HepG2 (cell line): ENCODE results near the gene ZNF217. TPM values are rescaled to one million over a fixed set of nuclear protein-coding genes. Genes with fewer than 3 reads are reported as not detected.

ENCODE experiments used
- AHDC1 ChIP-seq: sonication (generic); formaldehyde crosslinking; IDR thresholded peaks from 2 replicates; pipeline ENCODE4 v1.5.1; 2020; ENCODE audit warnings: mild to moderate bottlenecking, missing genetic modification reagents, borderline replicate concordance
- FOXO1 ChIP-seq: sonication (generic); formaldehyde crosslinking; IDR thresholded peaks from 2 replicates; pipeline ENCODE4 v1.4.0; 2020; ENCODE audit warnings: missing genetic modification reagents
- GABPA ChIP-seq, 2 experiments: IDR thresholded peaks; 2 replicates each; pipeline ENCODE4 v1.6.1; 2011 to 2016; ENCODE audit warnings: low read depth in 2 of 2, low read length in 1 of 2, missing biosample characterization in 1 of 2, missing genetic modification characterization in 1 of 2
- HMGXB3 ChIP-seq: sonication (generic); formaldehyde crosslinking; IDR thresholded peaks from 2 replicates; pipeline ENCODE4 v1.4.0; 2020; ENCODE audit warnings: missing genetic modification reagents, borderline replicate concordance
- MAZ ChIP-seq, 2 experiments: sonication (generic) in 1 of 2; formaldehyde crosslinking in 1 of 2; IDR thresholded peaks; 2 replicates each; pipeline versions ENCODE4 v1.5.0 to v1.6.1; 2012 to 2020; ENCODE audit warnings: low read depth in 2 of 2, mild to moderate bottlenecking in 2 of 2, borderline replicate concordance in 1 of 2, improper control_type of control experiment in 1 of 2, low read length in 1 of 2, missing genetic modification reagents in 1 of 2, moderate library complexity in 1 of 2
- PAWR ChIP-seq: sonication (generic); formaldehyde crosslinking; IDR thresholded peaks from 2 replicates; pipeline ENCODE4 v1.4.0; 2020; ENCODE audit warnings: missing genetic modification reagents, mild to moderate bottlenecking, borderline replicate concordance
- SMYD3 ChIP-seq: sonication (generic); formaldehyde crosslinking; IDR thresholded peaks from 2 replicates; pipeline ENCODE4 v1.8.1; 2023; ENCODE audit warnings: mild to moderate bottlenecking, missing genetic modification reagents
- TSC22D2 ChIP-seq: sonication (generic); formaldehyde crosslinking; IDR thresholded peaks from 2 replicates; pipeline ENCODE4 v1.5.1; 2020; ENCODE audit warnings: missing genetic modification reagents, mild to moderate bottlenecking, borderline replicate concordance
- ZFP1 ChIP-seq: IDR thresholded peaks from 2 replicates; pipeline ENCODE4 v1.6.1; 2016
- ZNF160 ChIP-seq: sonication (generic); formaldehyde crosslinking; IDR thresholded peaks from 2 replicates; pipeline ENCODE4 v1.8.0; 2022; ENCODE audit warnings: mild to moderate bottlenecking, inconsistent platforms, missing genetic modification reagents
- ZNF263 ChIP-seq: sonication (generic); formaldehyde crosslinking; IDR thresholded peaks from 2 replicates; pipeline ENCODE4 v1.4.0; 2020; ENCODE audit warnings: missing genetic modification reagents
- ZNF687 ChIP-seq: sonication (generic); formaldehyde crosslinking; IDR thresholded peaks from 2 replicates; pipeline ENCODE4 v1.5.1; 2020; ENCODE audit warnings: mild to moderate bottlenecking, missing genetic modification reagents, moderate library complexity
- ZNF777 ChIP-seq: sonication (generic); formaldehyde crosslinking; IDR thresholded peaks from 2 replicates; pipeline ENCODE4 v1.4.0; 2020; ENCODE audit warnings: missing genetic modification reagents
- polyA plus RNA-seq, 8 experiments: library from polyadenylated mRNA; depleted of rRNA in 3 of 8; stranded (reverse) in 7 of 8; unstranded in 1 of 8; fragments of >200 nt; fragmentation: Illumina TruSeq in 4 of 8; extraction: Trizol in 4 of 8; gene quantifications; 2 replicates each; pipeline versions ENCODE4 v1.2.1 to v1.2.3, GENCODE V29; 2011 to 2016; ENCODE audit warnings: low read depth in 4 of 8, missing spikeins in 1 of 8, mixed read lengths in 1 of 8; ENCODE audit not compliant: insufficient read depth in 1 of 8
- total RNA-seq, 5 experiments: library from RNA; depleted of rRNA; stranded (reverse); fragments of >200 nt; fragmentation: Illumina TruSeq; extraction: Trizol; gene quantifications; 2 replicates each; pipeline ENCODE4 v1.2.3, GENCODE V29; 2016; ENCODE audit warnings: low read depth in 1 of 5

Gene ZNF217
- total and polyA plus RNA-seq, 2 of the 13 experiments (the other 11 are each of a cell fraction or from before 2014, with no cell fraction given): 22.3 to 29.8 TPM

GRCh38 chr20:53623454-53624211 lies 30.0 kb upstream of the ZNF217 start (continued):
- no peak for TF ChIP-seq ZNF687 (CRISPR knock-in tag)
- TF ChIP-seq FOXO1 (CRISPR knock-in tag): no peak; the same call in 1 of the 2 replicates
- TF ChIP-seq GABPA (IDR thresholded peaks at IDR 0.05; ENCODE audit: low read depth, low read length): no peak
- peak; percentile 54; the same call in 1 of the 2 replicates for TF ChIP-seq GABPA (CRISPR knock-in tag; IDR thresholded peaks at IDR 0.05; ENCODE audit: low read depth)
- TF ChIP-seq PAWR (CRISPR knock-in tag): no peak
- TF ChIP-seq AHDC1 (CRISPR knock-in tag): peak; percentile 26; the same call in 1 of the 2 replicates
- no peak for TF ChIP-seq MAZ (IDR thresholded peaks at IDR 0.05; ENCODE audit: borderline replicate concordance, low read depth, low read length)
- 0 out of 2 replicates have a peak, but pooled peaks have one; percentile 55 for TF ChIP-seq MAZ (CRISPR knock-in tag; IDR thresholded peaks at IDR 0.05; ENCODE audit: low read depth)
- no peak for TF ChIP-seq SMYD3 (CRISPR knock-in tag)
- TF ChIP-seq ZFP1: no peak; the same call in 1 of the 2 replicates
- TF ChIP-seq ZNF777 (CRISPR knock-in tag): 0 out of 2 replicates have a peak, but pooled peaks have one; percentile 1
- TF ChIP-seq TSC22D2 (CRISPR knock-in tag): peak; percentile 64; the same call in 1 of the 2 replicates
- peak; percentile 94 for TF ChIP-seq ZNF263 (CRISPR knock-in tag)
- peak; percentile 30; the same call in 1 of the 2 replicates for TF ChIP-seq HMGXB3
- no peak for TF ChIP-seq ZNF160 (CRISPR knock-in tag)
